GM18505 (cell line): ENCODE measurements around the gene OBSCN.
"Not testable (repeated sequence)": the region's sequence is repeated elsewhere in the genome, so short reads cannot be mapped to it uniquely, and the experiment has no call there.

Experiments
- ATAC-seq: cut with Tn5 transposase; IDR thresholded peaks from one replicate; pipeline ENCODE4 v1.9.1; 2021; ENCODE audit not compliant: unreplicated experiment
- POLR2A ChIP-seq: IDR thresholded peaks from 4 replicates; pipeline ENCODE4 v1.6.1; 2011; ENCODE audit warnings: borderline replicate concordance; ENCODE audit not compliant: insufficient read depth, insufficient read length; ENCODE audit errors: extremely low read depth

OBSCN gene

GRCh38 chr1:228165372-228166169 lies 42.3 kb upstream of the OBSCN start, which contains the start of gene IBA57:
TSS of gene IBA57 (plus strand) at chr1:228165804. CDS start at chr1:228165817, 13 bp downstream.
- ATAC-seq, result peak; percentile 80
- peak; percentile 95 for TF ChIP-seq POLR2A

- no peak for TF ChIP-seq POLR2A
Measured at GRCh38 chr1:228166170-228166936, 41.5 kb upstream of the OBSCN start.

GRCh38 chr1:228168563-228169270 lies 39.1 kb upstream of the OBSCN start:
- no peak for TF ChIP-seq POLR2A
- ATAC-seq, result no peak

More at GRCh38 chr1:228166170-228166936, 41.5 kb upstream of the OBSCN start:
- peak; percentile 19 for ATAC-seq

- TF ChIP-seq POLR2A, result no peak
- no peak for ATAC-seq
Measured at GRCh38 chr1:228169345-228169744, 38.5 kb upstream of the OBSCN start.

GRCh38 chr1:228170666-228171065 lies 37.2 kb upstream of the OBSCN start:
- no peak for ATAC-seq
- no peak for TF ChIP-seq POLR2A

- no peak for ATAC-seq
- TF ChIP-seq POLR2A, result no peak
Measured at GRCh38 chr1:228171221-228171891, 36.5 kb upstream of the OBSCN start.

- ATAC-seq, result no peak
- no peak for TF ChIP-seq POLR2A
Measured at GRCh38 chr1:228172591-228173527, 35.0 kb upstream of the OBSCN start.

- not testable (repeated sequence) for ATAC-seq
Measured at GRCh38 chr1:228173528-228174481, 34.0 kb upstream of the OBSCN start.

GRCh38 chr1:228174482-228175315 lies 33.1 kb upstream of the OBSCN start:
- no peak for ATAC-seq

GRCh38 chr1:228175316-228176023 lies 32.4 kb upstream of the OBSCN start:
- no peak for TF ChIP-seq POLR2A
- no peak for ATAC-seq

More at GRCh38 chr1:228174482-228175315, 33.1 kb upstream of the OBSCN start:
- TF ChIP-seq POLR2A, result no peak
